GM20000 (cell line): ENCODE measurements around the gene FBXW4.

Source experiments
- DNase-seq: peaks from one replicate; pipeline ENCODE4 v3.0.0; 2012; ENCODE audit warnings: low spot score
- TF ChIP-seq, protein P1 (sequence below): IDR thresholded peaks from 2 replicates; pipeline ENCODE4 v1.5.1; 2012; ENCODE audit warnings: mild to moderate bottlenecking, control low read depth; ENCODE audit errors: extremely low read depth, missing control alignments

Gene FBXW4

DNA sequence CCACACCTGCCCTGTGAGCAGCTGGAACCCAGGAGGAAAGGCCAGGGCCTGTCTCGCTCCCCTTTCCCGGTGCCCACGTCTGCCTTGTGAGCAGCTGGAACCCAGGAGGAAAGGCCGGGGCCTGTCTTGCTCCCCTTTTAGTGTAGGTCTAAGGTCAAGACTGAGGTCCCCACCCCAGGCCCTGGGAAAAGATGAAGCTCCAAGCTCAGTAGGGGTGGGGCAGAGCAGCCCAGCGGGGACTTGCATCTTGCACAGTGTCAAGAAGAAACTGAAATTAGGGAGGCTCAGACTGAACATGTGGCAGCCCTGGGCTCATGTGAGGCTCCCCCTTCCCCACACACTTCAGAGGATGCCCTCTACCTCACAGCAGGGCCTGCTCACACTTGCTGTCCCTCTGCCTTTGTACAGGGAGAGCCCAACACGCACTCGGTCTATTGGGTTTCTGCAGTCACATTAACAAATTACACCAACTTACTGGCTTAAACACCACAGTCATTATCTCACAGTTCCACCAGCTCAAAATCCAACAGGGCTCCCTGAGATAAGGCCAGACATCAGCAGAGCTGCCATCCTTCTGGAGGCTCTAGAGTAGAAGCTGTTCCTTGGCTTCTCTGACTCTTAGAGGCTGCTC, 119.3 kb downstream of the FBXW4 start:
- TF ChIP-seq, protein P1, sequence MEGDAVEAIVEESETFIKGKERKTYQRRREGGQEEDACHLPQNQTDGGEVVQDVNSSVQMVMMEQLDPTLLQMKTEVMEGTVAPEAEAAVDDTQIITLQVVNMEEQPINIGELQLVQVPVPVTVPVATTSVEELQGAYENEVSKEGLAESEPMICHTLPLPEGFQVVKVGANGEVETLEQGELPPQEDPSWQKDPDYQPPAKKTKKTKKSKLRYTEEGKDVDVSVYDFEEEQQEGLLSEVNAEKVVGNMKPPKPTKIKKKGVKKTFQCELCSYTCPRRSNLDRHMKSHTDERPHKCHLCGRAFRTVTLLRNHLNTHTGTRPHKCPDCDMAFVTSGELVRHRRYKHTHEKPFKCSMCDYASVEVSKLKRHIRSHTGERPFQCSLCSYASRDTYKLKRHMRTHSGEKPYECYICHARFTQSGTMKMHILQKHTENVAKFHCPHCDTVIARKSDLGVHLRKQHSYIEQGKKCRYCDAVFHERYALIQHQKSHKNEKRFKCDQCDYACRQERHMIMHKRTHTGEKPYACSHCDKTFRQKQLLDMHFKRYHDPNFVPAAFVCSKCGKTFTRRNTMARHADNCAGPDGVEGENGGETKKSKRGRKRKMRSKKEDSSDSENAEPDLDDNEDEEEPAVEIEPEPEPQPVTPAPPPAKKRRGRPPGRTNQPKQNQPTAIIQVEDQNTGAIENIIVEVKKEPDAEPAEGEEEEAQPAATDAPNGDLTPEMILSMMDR, result no peak
- no peak for DNase-seq

DNA sequence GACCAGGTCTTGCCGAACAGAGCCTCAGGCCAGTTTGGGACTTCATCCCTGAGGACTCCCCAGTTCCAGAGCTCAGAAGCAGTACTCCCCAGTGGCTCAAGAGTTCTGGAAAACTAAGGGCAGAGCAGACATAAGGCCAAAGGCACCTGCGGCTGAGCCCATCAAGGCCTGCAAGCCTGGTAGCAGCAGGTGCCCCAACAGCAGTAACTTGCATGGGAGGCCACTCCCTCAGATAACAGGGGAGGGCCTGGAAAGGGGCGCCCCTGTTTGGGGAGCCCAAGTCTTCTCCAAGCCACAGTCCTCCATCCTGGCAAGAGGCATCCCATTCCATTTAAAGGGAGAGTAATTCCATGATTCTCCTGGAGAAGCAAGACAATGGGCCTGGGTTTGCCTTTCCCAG, 119.9 kb downstream of the FBXW4 start:
- no peak for DNase-seq
- TF ChIP-seq, protein P1, result no peak

DNA sequence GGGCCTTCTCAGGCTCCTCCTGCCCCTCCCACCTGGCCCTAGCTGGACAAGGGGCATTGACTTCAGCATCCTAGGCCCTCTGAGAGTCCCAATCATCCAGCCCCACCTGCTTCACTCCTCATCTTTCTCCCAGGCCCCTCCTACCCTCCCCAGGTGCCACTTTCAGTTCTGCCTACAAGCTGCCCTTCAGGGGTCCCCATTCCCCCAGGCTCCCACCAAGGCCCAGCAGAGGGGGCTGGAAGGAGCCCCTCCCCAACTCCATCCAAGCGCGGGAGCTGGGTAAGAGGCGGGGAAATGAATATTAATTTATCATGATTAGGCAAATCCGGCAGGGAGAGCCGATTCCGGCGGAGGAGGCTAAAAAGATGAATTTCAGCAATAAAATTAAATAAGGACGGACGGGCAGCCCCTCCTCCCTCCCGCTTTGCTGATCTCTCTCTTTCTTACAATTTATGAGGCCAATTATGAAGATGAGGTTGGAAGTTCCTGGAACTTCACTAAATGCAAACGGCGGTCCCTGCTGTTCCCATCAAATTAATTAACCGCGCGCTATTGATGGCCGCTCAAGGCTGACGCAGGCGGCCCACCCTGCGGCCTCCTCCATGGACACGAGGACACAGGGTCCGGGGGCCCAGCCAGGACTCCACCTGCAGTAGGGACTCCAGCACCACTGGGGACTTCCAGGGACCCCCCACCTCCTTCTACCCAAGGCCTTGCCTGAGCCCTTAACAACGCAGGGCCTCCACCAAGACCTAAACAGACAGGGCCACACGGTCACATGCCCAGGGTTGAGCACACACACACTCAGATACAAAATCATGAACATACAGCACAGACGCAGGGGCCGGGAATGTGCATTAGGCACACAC, 120.9 kb downstream of the FBXW4 start:
- TF ChIP-seq, protein P1, result no peak
- DNase-seq, result no peak

DNA sequence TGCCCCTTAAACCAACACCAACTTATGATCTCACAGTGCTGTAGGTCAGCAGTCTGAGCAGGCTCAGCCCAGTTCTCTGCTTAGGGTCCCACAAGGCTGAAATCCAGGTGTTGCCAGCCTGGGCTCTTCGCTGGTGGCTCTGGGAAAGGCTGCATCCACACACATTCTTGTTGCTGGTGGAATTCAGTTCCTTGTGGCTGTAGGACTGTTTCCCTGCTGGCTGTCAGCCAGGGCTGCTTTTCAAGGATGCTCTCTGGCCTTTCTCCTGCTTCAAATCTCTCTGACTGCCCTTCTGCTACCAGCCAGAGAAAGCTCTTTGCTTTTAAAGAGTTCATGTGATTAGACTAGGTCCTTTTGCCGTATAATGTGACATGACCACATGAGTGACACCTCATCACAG, 122.2 kb downstream of the FBXW4 start:
- TF ChIP-seq, protein P1, result no peak
- no peak for DNase-seq

DNA sequence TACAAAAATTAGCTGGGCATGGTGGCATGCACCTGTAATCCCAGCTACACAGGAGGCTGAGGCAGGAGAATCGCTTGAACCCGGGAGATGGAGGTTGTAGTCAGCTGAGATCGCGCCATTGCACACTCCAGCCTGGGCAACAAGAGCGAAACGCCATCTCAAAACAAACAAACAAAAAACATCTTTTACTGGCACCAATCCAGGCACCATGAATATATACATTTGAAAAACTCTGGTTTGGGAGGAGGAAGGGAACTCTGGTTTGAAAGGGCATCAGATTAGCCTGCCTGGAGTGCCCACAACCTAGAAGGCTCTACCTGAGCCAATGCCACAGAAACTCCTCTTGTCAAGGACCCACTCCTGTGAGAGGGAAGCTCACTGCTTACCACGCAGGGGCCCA, 122.8 kb downstream of the FBXW4 start:
- TF ChIP-seq, protein P1, result no peak
- no peak for DNase-seq

DNA sequence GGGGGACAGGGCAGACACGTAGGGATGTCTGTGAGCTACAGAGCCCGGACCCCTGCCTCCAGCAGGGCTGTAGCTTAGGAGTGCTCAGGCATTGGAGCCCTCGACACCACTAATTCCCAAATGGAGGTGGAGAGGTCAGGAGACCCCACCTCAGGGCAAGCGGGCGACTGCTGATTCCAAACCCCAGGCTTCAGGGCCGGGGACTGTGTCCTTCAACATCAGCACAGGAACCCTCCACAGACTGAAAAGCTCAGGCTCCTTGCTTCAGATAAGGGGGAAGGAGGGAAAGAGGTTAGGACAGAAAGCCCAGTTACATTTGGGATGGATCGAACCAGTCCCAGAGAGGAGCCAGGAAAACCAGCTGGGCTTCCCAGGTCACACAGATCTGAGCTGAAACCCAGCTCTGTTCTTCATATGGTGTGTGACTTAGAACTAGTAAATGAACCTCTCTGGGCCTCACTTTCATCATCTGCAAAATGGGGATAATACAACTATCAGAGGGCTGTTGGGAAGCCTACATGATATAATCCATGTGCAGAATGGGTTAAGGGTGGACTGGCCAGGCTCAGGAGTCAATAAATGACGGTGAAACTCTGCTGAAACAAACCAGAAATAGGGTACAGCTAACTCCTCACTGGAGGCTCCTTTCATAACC, 123.6 kb downstream of the FBXW4 start:
- DNase-seq, result no peak
- TF ChIP-seq, protein P1, result no peak
